ENCODE measurements around the gene CENPO. TPM values are rescaled to one million over a fixed set of nuclear protein-coding genes. Genes with fewer than 3 reads are reported as not detected.

The CENPO gene
- total RNA-seq, 2 donors from 2014 or later: 27.3 to 40.3 TPM

DNA sequence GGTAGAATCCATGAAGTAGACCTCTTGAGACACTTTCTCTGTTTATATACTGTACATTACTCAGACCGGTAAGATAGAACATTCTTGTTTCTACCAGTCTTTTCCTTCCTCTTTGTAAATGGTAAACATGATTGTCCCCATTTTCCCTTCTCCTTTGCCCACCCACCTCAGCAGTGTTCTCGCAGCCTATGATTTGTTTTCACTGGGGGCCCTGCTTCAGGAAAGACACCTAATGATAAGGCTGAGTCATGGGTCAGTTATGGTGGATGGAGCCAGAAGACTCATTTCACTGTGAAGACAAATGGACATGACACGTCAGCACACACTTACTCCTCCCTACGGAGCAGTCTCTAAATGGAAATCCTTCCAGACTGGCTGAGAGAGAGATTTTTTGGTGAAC, 23.7 kb downstream of the CENPO start:
- peak overlapping the region; percentile 66 for H3K27ac Mint-ChIP-seq
- no peak overlapping the region for H3K27ac ChIP-seq (ENCODE audit: low read depth, low read length)

DNA sequence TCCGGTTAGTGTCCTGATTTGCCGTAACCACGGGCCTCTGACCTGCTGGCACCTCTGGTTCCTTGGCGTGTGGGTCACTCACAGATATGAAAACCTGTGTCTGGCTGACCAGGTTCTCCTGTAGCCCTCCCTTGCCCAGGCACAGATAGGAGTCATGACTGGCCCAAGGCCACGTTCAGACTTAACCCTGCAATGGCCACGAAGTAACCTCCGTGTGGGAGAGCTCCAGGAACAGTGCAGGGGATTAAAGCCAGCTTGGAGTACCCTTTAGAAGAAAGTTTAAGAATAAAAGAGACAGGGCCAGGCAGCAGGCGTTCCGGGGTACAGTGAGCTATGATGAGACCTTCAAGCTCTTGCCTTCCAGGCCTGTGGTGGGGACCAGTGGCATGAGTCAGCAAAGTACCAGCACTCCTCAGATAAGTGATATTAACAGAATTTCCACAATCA, 25.5 kb downstream of the CENPO start:
- Mint-ChIP-seq H3K27me3 (ENCODE audit: insufficient read depth) (no peaks in the 10 kb centered on the region), H3K27ac (peak overlapping the region; percentile 39), H3K4me3 (no peak overlapping the region), H3K9me3 (no peaks in the 10 kb centered on the region), H3K36me3 (ENCODE audit: low read depth) (peaks cover 72% of the 10 kb centered on the region), H3K4me1 (peaks cover 24% of the 10 kb centered on the region)
- no peak overlapping the region for H3K4me3 ChIP-seq (ENCODE audit: low read length)
- peaks cover 6% of the 10 kb centered on the region for H3K4me1 ChIP-seq (ENCODE audit: control insufficient read depth, insufficient read depth, low read length)
- H3K9me3 ChIP-seq (ENCODE audit: control insufficient read depth, low read length): no peaks in the 10 kb centered on the region
- H3K27ac ChIP-seq (ENCODE audit: low read depth, low read length): no peak overlapping the region
- no peaks in the 10 kb centered on the region for H3K27me3 ChIP-seq (ENCODE audit: control insufficient read depth, insufficient read depth, low read length, poor library complexity, severe bottlenecking)
- DNase-seq: peak; percentile 46
- TF ChIP-seq, protein P1, sequence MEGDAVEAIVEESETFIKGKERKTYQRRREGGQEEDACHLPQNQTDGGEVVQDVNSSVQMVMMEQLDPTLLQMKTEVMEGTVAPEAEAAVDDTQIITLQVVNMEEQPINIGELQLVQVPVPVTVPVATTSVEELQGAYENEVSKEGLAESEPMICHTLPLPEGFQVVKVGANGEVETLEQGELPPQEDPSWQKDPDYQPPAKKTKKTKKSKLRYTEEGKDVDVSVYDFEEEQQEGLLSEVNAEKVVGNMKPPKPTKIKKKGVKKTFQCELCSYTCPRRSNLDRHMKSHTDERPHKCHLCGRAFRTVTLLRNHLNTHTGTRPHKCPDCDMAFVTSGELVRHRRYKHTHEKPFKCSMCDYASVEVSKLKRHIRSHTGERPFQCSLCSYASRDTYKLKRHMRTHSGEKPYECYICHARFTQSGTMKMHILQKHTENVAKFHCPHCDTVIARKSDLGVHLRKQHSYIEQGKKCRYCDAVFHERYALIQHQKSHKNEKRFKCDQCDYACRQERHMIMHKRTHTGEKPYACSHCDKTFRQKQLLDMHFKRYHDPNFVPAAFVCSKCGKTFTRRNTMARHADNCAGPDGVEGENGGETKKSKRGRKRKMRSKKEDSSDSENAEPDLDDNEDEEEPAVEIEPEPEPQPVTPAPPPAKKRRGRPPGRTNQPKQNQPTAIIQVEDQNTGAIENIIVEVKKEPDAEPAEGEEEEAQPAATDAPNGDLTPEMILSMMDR (conservative IDR thresholded peaks at IDR 0.05): no peak
- peaks cover 86% of the 10 kb centered on the region for H3K36me3 ChIP-seq (ENCODE audit: control insufficient read depth, insufficient read depth, low read length)
- WGBS, 2 experiments (ENCODE audit: insufficient coverage in 1 of 2, insufficient read length in 1 of 2): 84 to 86% methylated on average over 9 of the region's 9 CpGs
- no peak overlapping the region for H3K9ac ChIP-seq (ENCODE audit: extremely low read depth, low read length, poor library complexity, severe bottlenecking)

More for the DNA sequence above, 23.7 kb downstream of the CENPO start:
- peak; percentile 11 for DNase-seq
- H3K4me3 ChIP-seq (ENCODE audit: low read length): no peak overlapping the region
- no peaks in the 10 kb centered on the region for H3K27me3 ChIP-seq (ENCODE audit: control insufficient read depth, insufficient read depth, low read length, poor library complexity, severe bottlenecking)
- peaks cover 3% of the 10 kb centered on the region for H3K4me1 ChIP-seq (ENCODE audit: control insufficient read depth, insufficient read depth, low read length)
- H3K9me3 Mint-ChIP-seq: peaks cover under 1% of the 10 kb centered on the region
- H3K9me3 ChIP-seq (ENCODE audit: control insufficient read depth, low read length): no peaks in the 10 kb centered on the region
- 96 to 100% methylated on average over 1 to 4 of the region's 4 CpGs for WGBS, 2 experiments (ENCODE audit: insufficient coverage in 1 of 2, insufficient read length in 1 of 2)
- H3K27me3 Mint-ChIP-seq (ENCODE audit: insufficient read depth): no peaks in the 10 kb centered on the region
- H3K36me3 Mint-ChIP-seq (ENCODE audit: low read depth): peaks cover 72% of the 10 kb centered on the region
- H3K4me3 Mint-ChIP-seq: no peak overlapping the region
- TF ChIP-seq, protein P1 (conservative IDR thresholded peaks at IDR 0.05): no peak
- peaks cover 87% of the 10 kb centered on the region for H3K36me3 ChIP-seq (ENCODE audit: control insufficient read depth, insufficient read depth, low read length)
- H3K4me1 Mint-ChIP-seq: peaks cover 20% of the 10 kb centered on the region
- H3K9ac ChIP-seq (ENCODE audit: extremely low read depth, low read length, poor library complexity, severe bottlenecking): no peak overlapping the region

DNA sequence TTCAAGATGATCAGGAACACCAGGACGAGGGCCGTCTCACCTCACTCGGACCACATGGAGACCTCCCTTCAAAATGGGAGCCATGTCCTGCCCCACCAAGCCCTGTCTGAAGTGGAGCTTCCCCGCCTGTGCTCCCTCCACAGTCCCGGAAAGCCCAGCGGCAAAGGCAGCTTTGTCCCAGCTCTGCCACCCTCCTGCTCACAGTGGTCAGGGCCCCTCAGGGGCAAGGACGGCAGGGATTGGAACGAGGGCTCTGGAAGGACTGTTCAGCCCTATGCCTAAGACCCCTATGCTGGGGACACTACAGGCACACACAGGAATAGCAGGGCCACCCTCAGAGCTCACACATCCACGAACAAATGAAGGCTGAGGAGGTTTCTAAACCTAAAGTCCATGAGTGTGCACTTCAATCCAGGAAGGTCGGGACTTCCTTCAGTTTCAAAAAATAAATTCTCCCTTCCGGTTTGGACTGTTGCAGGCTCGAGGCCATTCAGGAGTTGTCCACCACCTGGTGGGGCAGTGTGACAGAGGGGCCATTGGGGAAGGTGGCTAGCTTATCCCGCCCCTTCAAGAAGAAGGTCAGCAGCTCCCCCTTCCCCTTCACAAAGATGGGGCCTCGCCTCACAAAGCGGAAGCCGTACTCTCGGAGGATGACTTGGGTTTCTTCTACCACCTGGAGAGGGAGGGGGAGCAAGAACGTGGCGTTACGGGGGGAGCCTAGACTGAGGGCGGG, 26.4 kb downstream of the CENPO start:
- Histone ChIP-seq H3K27ac (ENCODE audit: low read depth, low read length) (no peak overlapping the region), H3K4me3 (ENCODE audit: low read length) (no peak overlapping the region), H3K4me1 (ENCODE audit: control insufficient read depth, insufficient read depth, low read length) (peaks cover 6% of the 10 kb centered on the region), H3K36me3 (ENCODE audit: control insufficient read depth, insufficient read depth, low read length) (peaks cover 86% of the 10 kb centered on the region), H3K9me3 (ENCODE audit: control insufficient read depth, low read length) (no peaks in the 10 kb centered on the region), H3K27me3 (ENCODE audit: control insufficient read depth, insufficient read depth, low read length, poor library complexity, severe bottlenecking) (no peaks in the 10 kb centered on the region), H3K9ac (ENCODE audit: extremely low read depth, low read length, poor library complexity, severe bottlenecking) (no peak overlapping the region)
- TF ChIP-seq, protein P1 (conservative IDR thresholded peaks at IDR 0.05): no peak
- Mint-ChIP-seq H3K36me3 (ENCODE audit: low read depth) (peaks cover 75% of the 10 kb centered on the region), H3K27me3 (ENCODE audit: insufficient read depth) (no peaks in the 10 kb centered on the region), H3K4me1 (peaks cover 24% of the 10 kb centered on the region), H3K4me3 (no peak overlapping the region), H3K9me3 (no peaks in the 10 kb centered on the region), H3K27ac (no peak overlapping the region)
- peak; percentile 44 for DNase-seq
- 95 to 98% methylated on average over 6 to 21 of the region's 21 CpGs for WGBS, 2 experiments (ENCODE audit: insufficient coverage in 1 of 2, insufficient read length in 1 of 2)
